NCI-H2171 treated with DMSO at 0.1 percent for 48 hours (cell line): ENCODE measurements around the gene CTBS.
"Not testable (repeated sequence)": the region's sequence is repeated elsewhere in the genome, so short reads cannot be mapped to it uniquely, and the experiment has no call there.

ENCODE experiments used
- DNase-seq: peaks from one replicate; lab custom pipeline; 2025; lab: John Stamatoyannopoulos, UW

The CTBS gene

DNA sequence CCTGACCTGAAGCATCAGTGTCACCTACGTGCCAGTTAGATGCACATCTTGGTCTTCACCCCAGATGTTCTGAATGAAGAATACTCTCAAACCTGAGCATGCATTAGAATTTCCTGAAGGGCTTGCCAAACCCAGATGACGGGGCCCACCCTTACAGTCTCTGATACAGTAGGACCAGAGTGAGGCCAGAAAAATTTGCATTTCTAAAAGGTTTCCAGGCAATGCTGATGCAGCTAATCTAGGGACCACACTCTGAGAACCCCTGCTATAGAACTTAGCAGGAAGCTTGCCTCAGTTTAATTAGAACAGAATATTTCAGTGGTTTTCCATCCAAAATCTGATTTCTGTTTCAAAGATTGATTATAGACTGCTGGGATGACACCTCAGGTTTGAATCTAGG is 9.9 kb upstream of the CTBS start:
- DNase-seq: no peak

DNA sequence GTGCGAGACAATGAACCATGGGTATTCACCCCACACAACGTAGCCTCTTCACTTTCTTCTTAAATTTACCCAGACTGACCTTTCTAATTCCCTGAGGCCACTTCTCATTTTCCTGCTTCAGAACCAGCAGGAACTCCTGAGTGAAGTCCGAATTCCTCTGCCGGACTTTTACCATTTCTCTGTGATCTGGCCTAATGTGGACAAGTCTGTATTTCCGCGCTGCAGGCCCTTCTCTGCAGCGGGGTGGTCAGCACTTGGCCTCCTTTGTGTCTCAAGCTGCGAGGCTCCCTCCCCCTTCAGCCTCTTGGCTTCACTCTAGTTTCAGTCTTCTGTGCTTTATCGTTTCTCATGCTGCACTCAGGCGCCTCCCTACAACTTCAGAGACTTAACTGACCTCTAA is 9.4 kb upstream of the CTBS start:
- no peak for DNase-seq

- peak; percentile 90 for DNase-seq
Observed at GRCh38 chr1:84582802-84583587, 8.8 kb upstream of the CTBS start.

DNA sequence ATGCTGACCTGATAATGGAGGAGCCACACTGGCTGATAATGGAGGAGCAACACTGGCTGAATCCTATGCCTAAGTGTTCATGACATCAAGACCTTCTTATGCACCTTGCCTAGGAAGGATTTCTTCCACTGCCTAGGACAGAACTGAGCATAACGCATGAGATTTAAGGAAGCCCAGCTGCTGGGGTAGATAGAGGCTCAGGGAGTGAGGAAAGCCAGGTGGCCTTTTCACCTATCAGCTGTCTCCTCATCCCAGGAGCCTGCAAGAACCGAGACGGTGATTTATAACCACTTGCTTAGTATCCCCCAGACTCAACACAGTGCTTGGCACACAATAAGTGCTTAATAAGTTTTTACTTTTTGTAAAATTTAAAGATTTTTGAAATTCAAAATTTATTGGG is 7.4 kb upstream of the CTBS start:
- peak; percentile 4 for DNase-seq

DNA sequence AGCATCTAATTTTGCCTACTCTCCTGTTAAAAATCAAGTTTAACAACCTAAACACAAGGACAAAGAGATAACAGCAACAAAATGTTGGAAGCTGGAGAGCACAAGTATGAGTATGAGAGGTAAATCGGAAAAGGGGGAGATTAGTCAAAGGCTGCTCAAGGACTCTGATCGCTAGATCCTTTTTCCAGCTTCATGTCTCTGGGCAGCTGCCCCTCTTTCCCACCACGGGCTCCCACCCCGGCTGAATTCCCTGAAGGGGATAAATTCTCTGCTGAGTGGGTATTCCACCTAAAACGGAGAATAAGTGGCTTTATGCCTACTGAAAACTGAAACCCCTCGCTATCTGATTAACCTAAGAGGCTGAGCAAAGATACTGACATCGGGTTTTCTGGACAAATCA is 696 bp upstream of the CTBS start:
- DNase-seq: no peak

DNA sequence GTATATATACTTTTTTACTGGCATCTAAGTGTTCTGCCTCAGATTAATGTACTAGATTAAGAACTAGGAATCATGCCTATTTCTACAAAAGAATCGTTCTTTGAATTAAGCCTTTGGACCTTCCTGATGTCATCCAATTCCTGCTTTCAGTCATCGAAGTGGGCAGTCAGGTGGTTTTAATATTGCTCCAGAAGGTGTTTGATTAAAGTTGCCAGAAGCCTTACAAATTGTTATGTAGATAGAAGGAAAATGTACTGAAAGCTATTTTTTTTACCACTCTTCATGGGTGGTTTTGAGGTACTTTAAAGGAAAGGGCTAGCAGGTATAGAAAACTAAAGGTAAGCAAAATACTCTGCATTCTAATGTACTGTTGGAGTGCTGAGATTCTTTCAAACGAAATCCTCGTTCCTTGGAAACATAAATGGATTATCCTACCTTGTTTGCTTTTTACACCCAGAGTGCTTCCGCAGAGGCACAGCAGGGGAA is 716 bp downstream of the CTBS start:
- no peak for DNase-seq

- no peak for DNase-seq
Observed at GRCh38 chr1:84571150-84571535, 3.1 kb downstream of the CTBS start.

DNA sequence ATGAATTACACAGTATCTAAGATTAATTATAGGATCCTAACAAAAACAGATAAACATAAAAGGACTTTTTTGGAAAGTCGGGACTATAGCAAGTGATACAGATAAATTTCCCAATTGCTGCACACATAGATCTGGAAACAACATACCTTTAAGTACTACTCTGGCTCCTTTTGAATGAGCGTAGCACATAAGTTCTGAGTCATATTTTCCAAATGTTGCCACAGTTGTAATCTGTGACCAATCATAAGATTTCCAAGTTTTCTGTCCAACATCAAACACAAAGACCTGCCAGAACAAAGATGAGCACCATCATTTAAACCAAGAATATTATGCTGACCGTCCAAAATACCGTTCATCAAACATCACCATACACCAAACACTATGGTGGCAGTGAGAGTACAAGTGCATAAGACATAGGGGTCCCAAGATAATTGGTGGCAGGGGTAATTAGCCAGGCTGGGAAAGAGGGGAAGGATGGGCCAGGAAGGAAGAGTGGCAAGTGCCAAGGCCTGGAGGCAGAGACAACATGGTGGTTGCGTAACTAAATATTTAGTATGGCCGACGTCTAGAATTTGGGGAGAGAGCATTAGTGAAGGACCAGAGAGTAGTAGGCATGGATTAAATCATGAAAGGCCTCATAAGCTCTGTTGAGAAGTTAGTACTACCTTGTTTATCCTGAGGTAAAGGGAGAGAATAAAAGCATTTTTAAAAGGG is 3.6 kb downstream of the CTBS start:
- no peak for DNase-seq

DNA sequence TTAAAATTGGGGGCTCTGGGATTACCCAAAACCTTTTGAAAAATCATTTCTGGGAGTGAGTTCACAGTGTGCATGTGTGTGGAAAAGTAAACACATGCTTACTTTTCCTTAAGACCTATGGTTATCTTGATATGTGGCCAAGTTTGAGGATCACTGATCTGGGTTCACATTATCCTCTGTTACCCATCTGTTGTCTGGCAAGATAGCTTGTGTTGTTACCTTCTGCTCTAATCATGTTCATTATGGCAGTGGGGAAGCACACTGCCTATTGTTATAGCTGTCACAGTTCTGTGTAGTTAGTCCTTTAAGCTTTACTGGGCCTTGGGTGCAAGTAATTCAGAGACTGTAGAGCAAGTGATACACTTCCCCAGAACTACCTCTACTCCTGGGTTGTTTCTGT is 5.0 kb downstream of the CTBS start:
- peak; percentile 80 for DNase-seq

DNA sequence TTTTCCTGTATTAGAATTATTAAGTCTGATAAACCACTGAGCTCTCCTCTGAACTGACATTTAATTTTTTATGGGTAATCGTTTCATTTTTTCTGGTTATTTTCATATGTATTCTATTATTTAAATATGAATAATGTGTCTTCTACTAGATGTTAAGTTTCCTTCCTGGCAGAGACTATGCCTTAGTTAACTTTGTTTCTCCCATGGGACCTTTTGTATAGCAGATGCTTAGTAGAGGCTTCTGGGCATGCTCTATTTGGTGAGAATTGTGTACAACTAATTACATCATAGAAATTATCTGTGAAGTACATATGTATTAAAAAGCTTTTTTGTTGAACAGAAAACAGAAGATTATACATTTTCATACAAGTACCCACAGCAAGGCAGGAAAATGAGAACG is 23.4 kb downstream of the CTBS start:
- peak; percentile 45 for DNase-seq

DNA sequence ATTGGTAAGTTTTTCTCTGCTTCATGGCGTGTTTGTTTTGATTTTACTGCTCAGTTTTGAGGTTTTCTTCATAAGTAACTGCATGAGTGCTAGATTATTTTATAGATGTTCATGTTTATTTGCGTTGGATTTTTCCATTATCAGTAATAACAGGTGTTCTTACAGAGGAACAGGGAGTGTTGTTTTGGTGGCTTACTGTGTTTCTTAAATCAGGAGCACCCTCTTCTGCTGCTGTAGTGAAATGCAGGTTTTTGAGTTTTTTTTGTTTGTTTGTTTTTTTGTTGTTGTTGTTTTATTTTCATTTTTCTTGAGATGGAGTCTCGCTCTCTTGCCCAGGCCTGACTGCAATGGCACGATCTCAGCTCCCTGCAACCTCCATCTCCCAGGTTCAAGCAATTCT is 32.6 kb downstream of the CTBS start:
- no peak for DNase-seq

- DNase-seq: no peak
Observed at GRCh38 chr1:84540759-84541158, 33.5 kb downstream of the CTBS start.

- DNase-seq: no peak
Observed at GRCh38 chr1:84539972-84540371, 34.3 kb downstream of the CTBS start.

DNA sequence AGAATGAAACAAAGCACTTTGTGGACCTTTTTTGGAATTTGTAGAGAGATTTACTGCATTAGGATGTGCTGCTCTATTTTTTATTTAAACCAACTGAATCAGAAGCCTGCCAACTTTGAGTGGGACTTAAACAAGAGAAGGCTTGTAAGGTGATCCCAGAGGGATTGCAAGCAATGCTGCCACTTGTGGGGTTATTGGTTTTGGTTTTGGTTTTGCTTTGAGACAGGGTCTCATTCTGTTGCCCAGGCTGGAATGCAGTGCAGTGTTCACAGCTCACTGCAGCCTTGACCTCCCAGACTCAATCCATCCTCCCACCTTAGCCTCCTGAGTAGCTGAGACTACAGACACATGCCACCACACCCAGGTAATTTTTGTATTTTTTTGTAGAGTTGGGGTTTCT is 35.6 kb downstream of the CTBS start:
- no peak for DNase-seq

- DNase-seq: no peak
Observed at GRCh38 chr1:84525779-84526178, 48.5 kb downstream of the CTBS start.

DNA sequence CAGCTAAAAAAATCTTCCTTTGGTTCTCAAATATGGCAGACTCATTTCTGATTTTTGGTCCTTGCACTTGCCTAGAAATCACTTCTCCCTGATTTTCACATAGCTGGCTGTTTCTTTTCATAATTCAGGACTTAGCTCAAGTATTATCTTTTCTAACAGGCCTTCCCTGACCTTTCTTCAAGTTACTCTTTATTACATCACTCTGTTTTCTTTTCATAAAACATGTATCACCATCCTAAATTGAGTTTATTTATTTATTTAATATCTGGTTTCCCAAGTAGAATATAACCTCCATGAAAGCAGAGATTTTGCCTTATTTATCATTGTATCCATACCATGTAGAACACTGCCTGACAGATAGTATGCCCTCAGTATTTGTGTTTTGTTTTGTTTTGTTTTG is 49.6 kb downstream of the CTBS start:
- DNase-seq: no peak

GRCh38 chr1:84510668-84511067 is 63.6 kb downstream of the CTBS start:
- DNase-seq: no peak

DNA sequence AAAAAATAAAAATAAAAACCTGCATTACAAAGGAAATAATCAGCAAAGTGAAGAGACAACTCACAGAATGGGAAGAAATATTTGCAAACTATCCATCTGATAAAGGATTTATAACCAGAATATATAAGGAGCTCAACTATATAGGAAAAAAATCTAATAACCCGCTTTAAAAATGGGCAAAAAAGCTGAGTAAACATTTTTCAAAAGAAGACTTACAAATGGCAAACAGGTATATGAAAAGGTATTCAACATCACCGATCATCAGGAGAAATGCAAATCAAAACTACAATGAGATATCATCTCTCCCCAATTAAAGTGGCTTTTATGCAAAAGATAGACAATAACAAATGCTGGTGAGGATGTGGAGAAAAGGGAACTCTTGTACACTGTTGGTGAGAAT is 64.1 kb downstream of the CTBS start:
- DNase-seq: no peak

- DNase-seq: no peak
Observed at GRCh38 chr1:84509029-84509428, 65.2 kb downstream of the CTBS start.

DNA sequence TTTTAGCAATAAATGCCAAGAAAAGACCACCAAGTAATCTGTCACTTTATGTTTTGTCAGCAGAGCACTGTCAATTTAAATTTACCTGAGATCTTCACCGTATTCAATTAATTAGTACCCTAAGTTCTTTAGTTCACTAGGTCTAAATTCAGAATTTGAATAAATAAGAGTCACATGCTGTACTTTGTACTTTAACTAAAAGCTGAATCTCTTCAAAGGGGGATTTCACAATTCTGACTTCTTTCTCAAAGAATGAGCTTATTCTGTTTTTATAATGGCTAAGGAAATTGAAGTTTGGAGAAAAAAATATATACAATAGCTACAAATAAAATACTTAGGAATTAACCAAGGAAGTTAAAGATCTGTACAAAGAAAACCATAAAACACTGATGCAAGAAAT is 65.7 kb downstream of the CTBS start:
- DNase-seq: no peak

- DNase-seq: not testable (repeated sequence)
Observed at GRCh38 chr1:84507887-84508286, 66.4 kb downstream of the CTBS start.

DNA sequence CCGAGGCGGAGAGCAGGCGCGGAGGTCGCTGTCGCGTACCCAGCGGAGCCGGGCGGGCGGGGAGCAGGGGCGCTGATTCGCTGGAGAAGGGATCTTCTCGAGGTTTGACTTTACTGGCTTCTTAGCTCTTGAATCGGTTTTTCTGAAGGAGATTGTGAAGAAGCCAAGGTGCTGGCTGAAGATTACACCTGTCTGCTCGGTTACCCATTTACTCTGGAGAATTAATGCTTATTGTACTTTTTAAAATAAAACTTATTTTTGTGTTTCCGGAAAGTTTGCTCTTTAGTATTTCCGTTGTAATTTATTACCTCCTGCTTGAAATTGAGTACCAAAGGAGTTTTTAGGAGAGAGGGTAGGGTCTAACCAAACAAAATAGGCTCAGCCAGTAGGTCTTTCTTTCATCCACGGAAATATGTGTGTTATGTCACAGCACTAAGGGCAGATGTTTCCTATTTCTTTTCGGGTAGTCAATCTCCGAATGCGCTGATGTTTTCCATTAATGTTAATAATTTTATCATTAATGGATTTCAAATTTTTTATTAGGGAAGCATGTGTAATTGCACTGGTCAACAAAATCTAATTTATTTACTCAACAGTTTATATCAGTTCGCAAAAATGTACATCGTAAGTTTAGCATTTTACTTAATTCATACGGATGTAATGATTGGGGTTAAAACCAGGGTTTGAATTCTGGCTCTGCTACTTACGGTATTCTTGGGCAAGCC is 67.3 kb downstream of the CTBS start:
- DNase-seq: peak; percentile 51
